G401.6 (cell line): ENCODE measurements around the gene OCA2.
"Not testable (repeated sequence)": the region's sequence is repeated elsewhere in the genome, so short reads cannot be mapped to it uniquely, and the experiment has no call there.

Experiments used
- FAIRE-seq: peaks from 2 replicates; lab custom pipeline; 2012; peaks lifted over from hg19 to GRCh38; lab: Jason Lieb, UNC

The OCA2 gene

DNA sequence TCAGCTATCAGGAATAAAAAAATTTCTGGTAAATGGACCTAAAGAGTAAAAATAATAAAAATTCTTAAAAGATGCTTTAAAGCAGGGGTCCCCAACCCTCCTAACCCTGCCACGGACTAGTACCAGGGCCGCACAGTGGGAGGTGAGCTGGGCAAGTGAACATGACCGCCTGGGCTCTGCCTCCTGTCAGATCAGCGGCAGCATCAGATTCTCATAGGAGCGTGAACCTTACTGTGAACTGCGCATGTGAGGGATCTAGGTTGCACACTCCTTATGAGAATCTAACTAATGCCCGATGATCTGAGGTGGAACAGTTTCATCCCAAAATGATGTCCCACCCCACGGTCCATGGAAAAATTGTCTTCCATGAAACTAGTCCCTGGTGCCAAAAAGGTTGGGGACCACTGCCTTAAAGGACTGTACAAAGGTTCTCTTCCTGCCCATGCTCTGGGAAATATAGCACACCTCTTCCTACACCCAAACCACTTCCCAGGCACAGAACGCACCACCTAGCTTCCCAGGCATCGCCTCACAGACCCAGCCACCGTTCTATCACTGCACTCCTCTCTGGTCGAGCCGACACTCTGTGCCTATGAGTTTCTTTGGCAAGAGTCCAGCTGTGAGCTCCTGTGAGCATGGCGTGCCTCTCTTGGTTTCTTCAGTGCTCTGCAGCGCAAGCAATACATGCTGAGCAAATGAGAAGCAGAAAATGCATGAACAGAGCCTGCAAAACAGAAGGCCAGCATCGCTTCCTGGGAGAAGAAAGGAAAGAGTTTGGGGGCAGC is 104.9 kb downstream of the OCA2 start:
- FAIRE-seq, result no peak

DNA sequence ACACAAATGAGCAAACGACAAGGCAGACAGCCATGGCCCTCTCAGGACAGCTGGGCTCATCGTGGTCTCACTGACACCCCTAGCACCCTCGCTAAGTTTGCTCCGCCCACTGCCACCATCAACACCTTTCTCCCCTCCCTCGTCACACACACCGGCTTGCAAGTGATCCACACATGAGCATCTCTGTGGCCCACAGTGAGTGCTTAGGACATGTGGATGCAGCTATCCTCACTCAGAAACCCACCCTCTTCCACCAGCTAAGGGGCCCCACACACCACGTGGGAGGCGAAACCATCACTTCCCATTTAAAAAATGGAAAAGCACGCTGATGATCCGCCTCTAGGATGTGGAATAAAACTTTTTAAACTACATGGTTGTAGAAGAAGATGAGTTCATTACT is 105.6 kb downstream of the OCA2 start:
- FAIRE-seq, result no peak

DNA sequence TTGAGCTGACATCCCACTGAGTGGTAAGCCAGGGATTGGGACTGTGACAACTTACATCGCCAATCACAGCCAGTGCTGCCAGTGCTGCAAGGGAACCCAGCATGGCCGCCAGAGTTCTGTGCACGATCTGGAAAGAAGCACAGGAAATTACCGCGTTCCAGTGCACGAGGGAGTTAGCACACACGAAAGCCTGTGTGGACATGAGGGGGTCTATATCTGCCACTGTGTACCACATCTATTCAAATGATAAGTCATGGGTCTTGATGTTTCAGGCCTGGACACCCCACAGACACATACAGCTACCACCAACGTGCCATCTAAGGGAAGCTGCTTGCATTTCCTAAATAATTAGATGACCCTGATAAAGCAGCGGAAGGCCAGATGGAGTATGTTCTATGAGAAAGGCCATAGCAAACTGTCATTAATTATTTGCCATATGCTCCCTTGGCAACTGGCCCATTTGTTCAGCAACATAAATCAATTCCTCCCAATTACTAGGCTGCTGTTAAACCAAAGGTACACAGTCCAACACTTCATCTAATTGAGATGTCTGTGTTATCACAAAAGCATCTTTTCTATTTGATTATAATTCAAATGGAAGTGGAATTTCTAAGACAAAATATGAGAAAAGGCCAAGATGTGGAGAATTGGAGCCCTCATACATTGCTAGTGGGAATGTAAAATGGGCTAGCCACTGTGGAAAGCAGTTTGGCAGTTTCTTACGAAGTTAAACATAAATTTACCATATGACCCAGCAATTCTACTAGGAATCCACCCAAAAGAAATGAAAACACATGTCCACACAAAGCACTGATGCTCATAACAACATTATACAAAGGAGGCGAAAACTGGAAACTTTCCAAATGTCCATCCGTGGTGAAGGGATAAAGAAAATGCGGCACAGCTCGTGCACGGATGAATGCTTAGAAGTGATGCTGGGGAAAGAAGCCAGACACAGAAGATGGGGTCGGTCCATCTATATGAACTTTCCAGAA is 108.3 kb downstream of the OCA2 start:
- FAIRE-seq, result no peak

DNA sequence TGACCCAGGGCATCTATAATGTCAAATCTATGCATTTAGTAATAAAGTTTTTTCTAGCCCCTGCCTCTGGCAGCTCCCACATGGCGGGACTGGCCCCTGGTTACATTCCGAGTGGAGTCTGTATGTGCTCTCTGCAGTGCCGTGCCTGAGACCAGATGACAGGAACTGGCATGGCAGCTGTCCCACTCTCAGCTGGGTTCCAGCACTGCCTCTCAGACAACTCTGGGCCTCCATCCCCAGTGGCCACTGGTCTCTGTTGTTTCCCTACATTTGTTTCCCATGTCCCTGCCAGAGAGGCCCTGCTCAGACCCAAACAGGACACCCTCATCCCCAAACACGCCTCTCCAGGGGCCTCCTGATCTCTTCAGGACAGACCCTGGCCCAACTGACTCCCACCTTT is 109.3 kb downstream of the OCA2 start:
- FAIRE-seq, result no peak

DNA sequence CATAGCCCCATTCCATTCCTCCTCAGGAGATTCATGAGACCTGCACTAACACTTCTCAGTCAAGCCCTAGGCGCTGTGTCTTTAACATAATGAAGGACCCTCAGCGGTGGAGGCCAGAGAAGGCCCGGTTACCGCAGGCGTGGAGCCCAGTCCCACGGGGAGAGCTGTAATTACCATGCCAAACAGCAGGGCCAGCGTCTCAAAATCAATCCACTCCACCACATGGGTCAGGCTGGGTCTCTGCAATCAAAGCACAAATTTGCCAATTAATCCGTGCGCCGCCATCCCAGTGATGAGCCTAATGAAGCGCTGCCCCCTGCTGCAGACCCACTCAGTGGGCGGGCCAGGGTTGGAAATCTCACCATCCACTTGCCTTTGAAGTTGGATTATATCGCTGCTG is 109.7 kb downstream of the OCA2 start:
- no peak for FAIRE-seq

DNA sequence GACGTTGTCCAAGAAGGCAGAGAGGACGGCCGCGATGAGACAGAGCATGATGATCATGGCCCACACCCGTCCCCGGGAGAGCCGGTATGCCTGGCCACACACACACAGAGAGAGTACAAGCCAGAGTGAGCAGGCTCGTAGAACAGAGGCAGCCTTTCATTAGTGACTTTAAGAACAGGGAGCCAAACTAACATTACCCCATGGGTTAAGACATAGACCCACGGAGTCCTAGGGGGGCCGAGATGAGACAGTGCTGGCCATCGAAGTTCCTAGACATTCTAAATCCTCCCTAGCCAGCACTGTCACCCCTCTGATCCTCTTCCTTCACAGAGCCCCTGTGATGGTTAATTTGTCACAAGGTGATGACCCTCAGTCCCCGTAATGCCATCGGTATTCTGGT is 114.0 kb downstream of the OCA2 start:
- no peak for FAIRE-seq

DNA sequence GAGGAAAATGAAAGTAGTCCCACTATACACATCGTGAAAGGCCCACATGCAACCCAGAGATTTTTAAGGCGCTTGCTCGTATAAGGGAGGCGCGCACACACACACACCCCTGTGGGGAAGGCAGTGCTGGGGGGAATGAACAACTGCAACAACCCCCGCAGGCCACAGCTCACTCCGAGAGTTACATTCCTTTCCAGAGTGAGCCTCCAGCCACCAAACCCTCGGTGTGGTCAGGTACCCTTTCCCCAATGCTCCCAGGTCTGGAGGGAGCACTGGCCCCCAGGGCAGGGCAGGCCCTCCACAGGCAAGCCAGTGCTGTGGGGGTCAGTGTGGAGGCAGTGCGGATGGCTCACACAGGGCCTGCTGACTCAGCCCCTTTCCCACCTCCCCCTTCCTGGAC is 115.6 kb downstream of the OCA2 start:
- FAIRE-seq, result no peak

DNA sequence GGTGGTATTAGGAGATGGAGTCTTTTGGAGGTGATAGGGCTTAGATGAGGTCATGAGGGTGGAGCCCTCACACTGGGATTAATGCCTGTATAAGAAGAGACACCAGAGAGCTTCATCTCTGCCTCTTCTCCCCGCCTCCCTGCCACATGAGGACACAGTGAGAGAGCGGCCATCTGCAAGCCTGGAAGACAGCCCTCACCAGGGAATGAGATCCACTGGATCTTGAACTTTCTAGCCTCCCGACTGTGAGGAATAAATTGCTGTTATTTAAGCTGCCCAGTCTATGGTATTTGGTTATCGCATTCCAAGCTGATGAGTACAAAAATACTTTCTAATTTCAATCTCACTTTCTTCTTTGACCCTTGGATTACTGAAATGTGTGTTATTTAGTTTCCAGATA is 121.4 kb downstream of the OCA2 start:
- FAIRE-seq, result no peak

DNA sequence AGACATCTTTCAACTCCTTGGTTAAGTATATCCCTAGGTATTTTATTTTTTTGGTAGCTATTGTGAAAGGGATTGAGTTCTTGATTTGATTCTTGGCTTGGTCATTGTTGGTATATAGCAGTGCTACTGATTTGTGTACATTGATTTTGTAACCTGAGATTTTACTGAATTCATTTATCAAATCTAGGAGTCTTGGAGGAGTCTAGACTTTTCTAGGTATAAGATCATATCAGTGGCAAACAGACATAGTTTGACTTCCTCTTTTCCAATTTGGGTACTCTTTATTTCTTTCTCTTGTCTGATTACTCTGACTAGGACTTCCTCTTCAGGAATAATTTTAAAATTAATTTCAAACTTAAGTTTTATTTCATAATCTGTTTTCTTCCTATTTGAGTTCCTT is 125.2 kb downstream of the OCA2 start:
- FAIRE-seq, result no peak

DNA sequence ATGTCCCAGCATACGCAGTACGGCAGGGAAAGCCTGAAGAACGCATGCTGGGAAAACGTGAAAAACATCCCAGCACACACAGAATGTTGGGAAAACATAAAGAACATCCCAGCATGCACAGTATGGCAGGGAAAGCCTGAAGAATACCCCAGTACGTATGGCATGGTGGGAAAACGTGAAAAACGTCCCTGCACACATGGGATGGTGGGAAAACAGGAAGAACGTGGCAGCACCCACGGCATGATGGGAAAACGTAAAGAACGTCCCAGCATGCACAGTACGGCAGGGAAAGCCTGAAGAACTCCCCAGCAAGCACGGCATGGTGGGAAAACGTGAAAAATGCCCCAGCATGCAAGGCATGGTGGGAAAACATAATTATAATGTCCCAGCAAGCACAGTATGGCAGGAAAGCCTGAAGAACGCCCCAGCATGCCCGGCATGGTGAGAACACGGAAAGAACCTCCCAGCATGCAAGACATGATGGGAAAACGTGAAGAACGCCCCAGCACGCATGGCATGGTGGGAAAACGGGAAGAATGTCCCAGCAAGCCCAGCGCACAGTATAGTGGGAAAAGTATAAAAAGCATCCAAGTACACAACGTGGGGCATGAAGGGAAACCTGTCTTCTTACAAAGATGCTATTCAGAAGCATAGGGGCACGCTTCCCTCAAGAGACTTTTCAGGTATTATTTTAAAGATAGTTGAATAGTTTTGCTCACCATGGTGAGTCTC is 128.3 kb downstream of the OCA2 start:
- FAIRE-seq, result no peak

DNA sequence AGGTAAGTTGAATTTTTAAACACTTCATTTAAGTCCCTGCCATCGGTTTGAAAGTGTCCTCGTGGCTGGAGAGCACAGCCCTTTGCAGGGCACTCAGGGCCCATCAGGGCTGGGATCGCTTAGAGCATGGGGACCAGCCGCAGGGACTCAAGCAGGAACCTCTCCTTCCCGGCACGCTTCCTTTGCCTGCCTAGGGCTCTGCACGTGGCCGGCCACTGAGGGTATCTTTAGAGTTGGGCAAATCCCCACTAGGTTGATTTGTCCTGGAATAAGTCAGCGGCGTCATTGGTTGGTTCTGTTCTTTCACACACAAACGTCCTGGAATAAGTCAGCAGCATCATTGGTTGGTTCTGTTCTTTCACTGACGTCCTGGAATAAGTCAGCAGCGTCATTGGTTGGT is 131.6 kb downstream of the OCA2 start:
- FAIRE-seq, result no peak

DNA sequence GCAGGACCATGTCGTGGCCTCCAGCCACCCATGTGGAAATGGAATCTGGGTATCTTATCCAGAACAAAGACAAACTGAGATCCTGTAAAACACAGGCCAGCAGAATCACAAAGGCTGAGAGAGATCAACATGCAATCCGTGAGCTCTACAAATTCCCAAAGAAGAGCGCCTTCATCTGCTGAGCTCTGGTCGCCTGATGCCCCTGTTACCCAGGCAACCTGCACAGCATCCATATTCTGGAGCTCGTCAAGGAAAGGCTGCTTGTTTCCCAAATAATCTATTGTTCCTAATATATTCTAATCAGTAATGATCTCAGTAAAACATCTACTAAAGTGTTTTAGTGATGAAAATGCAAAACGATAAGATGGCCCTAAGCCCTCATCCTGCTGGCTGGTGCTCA is 133.6 kb downstream of the OCA2 start:
- FAIRE-seq, result no peak

DNA sequence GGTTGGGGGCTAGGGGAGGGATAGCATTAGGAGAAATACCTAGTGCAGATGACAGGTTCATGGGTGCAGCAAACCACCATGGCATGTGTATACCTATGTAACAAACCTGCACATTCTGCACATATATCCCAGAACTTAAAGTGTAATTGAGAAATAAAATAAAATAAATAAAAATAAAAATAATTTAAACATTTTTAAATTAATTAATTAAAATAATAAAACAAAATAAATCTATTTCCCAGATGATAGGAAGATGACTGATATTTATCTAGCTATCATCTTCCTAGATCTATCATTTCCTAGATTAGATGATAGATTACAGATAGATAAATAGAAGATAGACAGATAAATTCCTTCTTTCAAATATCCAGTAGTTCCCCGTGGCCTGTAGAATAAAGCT is 137.3 kb downstream of the OCA2 start:
- peak; percentile 17 for FAIRE-seq

DNA sequence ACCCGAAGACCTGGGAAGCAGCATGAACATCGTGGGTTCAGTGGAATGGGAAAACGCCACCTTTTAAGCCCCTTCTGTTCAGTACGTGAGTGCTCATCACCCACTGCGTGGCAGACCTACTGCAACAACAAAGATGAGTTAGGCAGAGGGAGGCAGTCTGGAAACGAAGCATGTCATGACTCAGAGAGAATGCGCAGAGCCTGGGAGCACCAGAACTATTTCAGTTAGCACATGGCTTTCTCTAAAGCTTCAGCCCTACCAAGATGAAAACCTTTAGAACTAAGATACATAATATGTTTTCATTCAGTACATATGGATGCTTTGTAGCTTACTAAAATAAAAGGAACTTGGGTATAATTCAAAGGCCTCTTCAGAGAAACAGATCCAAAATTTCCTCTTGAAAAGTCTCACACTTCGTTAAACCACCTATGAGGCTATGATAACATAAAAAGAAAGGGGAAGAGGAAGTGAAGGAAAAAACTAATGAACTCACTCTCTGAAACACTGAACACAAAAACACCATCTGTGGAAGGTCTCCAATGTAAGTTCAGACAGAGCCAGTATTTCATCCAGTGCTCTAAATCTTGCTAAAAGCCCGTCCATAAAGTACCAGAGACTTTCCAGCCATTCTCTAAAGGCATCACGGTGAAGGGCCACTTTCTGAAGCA is 140.1 kb downstream of the OCA2 start:
- FAIRE-seq, result no peak

DNA sequence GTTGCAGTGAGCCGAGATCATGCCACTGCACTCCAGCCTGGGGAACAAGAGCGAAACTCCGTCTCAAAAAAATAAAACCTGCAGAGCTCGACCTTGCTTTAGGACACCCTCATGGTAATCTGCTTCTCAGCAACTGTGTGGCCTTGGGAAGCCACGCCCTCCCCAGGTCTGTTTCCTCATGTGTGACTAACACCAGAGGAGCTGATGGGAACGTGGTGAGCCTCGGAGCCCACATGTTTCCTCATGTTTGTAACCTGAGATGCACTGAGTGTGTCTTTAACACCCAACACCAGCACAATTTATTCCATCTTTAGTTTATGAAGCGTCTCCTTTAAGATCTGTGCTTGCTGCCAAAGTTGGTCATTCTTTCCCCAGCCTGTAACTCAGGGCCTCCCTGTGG is 142.8 kb downstream of the OCA2 start:
- no peak for FAIRE-seq

DNA sequence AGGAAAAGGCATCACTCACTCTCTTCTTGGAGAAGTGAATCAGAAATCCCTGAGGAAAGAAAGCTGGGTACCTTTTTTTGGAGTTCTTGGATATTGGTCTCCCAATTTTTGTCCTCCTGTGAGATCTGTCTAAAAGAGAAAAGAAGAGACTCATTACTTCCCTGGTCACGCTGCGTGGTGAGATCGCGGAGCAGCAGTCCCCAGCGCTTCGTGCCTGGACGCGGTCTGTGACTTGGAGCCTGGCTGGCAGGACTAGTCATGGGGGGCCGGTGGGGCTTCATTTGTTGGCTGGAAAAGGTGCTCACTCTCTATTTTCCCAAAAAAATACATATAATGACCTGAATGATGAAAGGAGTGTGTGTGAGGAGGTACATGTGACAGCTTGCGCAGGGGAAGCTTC is 144.0 kb downstream of the OCA2 start:
- no peak for FAIRE-seq

DNA sequence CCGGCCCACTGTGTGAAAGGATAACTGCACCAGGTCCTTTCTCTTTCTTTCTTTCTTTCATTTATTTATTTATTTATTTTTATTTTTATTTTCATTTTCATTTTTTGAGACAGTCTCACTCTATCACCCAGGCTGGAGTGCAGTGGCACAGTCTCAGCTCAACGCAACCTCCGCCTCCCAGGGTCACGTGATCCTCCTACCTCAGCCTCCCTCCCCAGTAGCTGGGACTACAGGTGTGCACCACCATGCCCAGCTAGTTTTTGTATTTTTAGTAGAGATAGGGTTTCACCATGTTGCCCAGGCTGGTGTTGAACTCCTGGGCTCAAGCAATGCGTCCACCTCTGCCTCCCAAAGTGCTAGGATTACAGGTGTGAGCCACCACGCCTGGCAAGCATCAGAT is 146.5 kb downstream of the OCA2 start:
- not testable (repeated sequence) for FAIRE-seq

DNA sequence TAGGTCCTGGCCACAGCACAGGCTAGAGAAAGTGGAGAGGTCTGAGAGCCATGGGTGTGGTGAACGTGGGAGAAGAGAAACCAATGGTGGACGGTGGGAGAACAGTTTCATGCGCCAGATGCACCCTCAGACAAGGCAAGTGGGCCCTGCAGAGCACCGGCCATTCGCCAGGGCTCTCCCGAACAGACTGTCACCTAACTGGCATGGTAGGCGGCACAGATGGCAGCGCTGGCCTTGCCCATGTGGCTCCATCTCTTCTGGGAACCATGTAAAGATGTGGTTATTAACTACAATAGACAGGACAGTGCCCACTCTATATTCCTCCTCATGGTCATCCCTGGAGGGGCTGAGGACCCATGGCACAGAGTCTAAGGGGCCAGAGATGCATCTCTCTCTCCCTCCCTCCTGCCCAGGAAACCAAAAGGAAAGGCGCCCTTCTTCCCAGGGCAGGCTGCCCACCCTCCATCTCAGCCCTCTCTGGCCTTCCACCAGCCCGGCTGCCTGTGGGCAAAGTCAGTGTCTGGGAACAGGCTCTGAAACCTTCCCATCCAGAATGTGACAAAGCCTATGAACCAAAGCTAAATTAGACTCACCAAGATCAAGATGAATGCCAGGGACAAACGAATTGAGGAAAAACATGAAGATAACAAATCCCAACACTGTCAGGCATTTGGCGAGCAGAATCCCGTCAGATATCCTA is 147.8 kb downstream of the OCA2 start:
- FAIRE-seq, result no peak

DNA sequence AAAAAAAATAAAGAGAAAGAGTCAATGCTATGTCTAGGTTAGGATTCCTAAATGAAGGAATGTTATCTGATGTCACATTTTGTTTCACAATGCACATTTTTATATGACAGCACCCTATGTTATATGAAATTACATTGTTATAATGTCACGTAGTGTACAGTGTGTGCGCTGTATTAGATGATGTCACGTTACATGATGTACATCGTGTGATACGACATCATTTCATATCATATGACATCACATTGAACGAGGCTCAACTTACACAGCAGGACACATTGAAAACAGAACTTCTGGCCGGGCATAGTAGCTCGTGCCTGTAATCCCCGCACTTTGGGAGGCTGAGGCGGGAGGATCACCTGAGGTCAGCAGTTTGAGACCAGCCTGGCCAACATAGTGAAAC is 150.0 kb downstream of the OCA2 start:
- FAIRE-seq, result no peak

DNA sequence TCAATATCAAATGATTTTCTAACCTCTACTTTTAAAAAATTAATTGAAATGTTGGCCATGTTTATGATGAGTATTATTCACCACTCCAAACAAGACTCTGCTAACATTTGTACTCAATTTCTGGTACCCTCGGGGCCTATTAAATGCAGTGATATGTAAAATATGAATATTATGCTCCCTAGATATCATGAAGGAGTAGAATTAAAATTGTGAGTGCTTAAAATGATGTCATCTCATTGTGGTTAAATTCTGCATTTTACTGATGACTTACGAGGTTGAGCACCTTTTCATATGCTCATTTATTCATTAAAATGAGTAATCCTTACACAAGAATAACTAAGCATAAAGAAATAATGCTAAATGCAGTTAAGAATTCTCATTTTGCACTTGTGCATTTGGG is 159.9 kb downstream of the OCA2 start:
- no peak for FAIRE-seq

DNA sequence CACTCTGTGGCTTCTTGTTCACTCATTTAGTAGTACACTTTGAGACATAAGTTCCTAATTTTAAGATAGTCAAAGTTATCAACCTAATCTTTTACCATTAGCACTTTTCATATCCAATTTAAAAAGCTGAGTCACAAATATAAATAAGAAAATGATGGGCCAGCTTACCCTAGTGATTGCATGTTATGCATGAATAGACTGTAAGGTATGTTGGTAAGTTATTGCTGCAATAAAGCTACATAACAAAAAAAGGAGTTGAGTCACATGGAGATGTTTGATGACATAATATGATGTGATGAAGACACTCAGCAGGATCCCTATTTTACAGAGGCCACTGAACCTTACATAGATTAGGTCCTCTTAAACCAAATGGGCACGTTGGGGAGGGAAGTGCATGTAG is 161.3 kb downstream of the OCA2 start:
- FAIRE-seq, result no peak

DNA sequence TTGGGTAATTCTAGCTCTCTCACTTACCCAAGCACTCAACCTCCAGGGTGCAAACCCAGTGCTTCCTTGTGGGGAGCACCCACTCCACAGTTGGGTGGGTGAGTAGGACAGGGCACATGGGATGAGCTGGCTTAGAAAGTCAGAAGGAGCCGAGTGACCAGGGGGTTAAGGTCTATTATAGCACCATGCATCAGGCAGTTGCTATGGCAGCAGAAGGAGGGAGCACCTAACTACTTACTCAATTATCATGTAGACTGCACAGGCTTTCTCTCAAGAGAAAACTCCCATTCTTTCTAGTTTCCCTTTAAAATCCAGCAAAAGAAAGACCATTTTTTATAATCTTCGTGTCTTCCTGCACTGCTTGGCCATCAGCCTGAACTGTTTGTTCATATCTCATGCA is 163.0 kb downstream of the OCA2 start:
- FAIRE-seq, result no peak
